ENCODE measurements around the gene RNU6-8. TPM values are rescaled to one million over a fixed set of nuclear protein-coding genes. Genes with fewer than 3 reads are reported as not detected.

The RNU6-8 gene
- total RNA-seq, 1 donor from 2014 or later: not detected

GRCh38 chr14:32205554-32205953, 2.5 kb upstream of the RNU6-8 start:
- H3K4me1 ChIP-seq: no peaks in the 10 kb centered on the region
- no peaks in the 10 kb centered on the region for H3K9me3 ChIP-seq
- no peak overlapping the region for H3K27ac ChIP-seq
- no peak for TF ChIP-seq CTCF (IDR thresholded peaks at IDR 0.05)
- intact Hi-C loops (cut with DNase I): no loop called here
- no peaks in the 10 kb centered on the region for H3K36me3 ChIP-seq
- H3K4me3 ChIP-seq: no peak overlapping the region
- no peak for DNase-seq (ENCODE audit: low spot score in 2 of 2)
- no peaks in the 10 kb centered on the region for H3K27me3 ChIP-seq

GRCh38 chr14:32203928-32204357, 874 bp upstream of the RNU6-8 start:
- Histone ChIP-seq H3K4me1 (no peaks in the 10 kb centered on the region), H3K4me3 (peak overlapping the region; percentile 72 to 75), H3K27ac (peak overlapping the region; percentile 69 to 75), H3K27me3 (no peaks in the 10 kb centered on the region), H3K36me3 (no peaks in the 10 kb centered on the region), H3K9me3 (no peaks in the 10 kb centered on the region)
- no peak for TF ChIP-seq CTCF (IDR thresholded peaks at IDR 0.05)
- DNase-seq (ENCODE audit: low spot score in 2 of 2): no peak
- intact Hi-C loops (cut with DNase I): loop anchor here (2.0 to 5.0 kb wide), 6 partner anchors 49 to 1177 kb away; partner anchors contain the start of genes AP4S1, HECTD1, NUBPL and STRN3

GRCh38 chr14:32202491-32202997, 525 bp downstream of the RNU6-8 start:
- Histone ChIP-seq H3K9me3 (no peaks in the 10 kb centered on the region), H3K27me3 (no peaks in the 10 kb centered on the region), H3K36me3 (no peaks in the 10 kb centered on the region), H3K4me3 (peak overlapping the region; percentile 72 to 75), H3K27ac (peak overlapping the region; percentile 69 to 75), H3K4me1 (no peaks in the 10 kb centered on the region)
- TF ChIP-seq CTCF (IDR thresholded peaks at IDR 0.05): no peak
- intact Hi-C loops (cut with DNase I): loop anchor here (1.0 to 5.0 kb wide), 7 partner anchors 50 to 1175 kb away; partner anchors contain the start of genes AP4S1, HECTD1, NUBPL and STRN3
- DNase-seq (ENCODE audit: low spot score in 2 of 2): no peak

GRCh38 chr14:32201816-32202490, 1.1 kb downstream of the RNU6-8 start, which contains the start of gene RNU6-7:
Gene RNU6-7 (plus strand): TSS chr14:32202045.
- Histone ChIP-seq H3K4me1 (no peaks in the 10 kb centered on the region), H3K27me3 (no peaks in the 10 kb centered on the region), H3K27ac (peak within 1 kb of the TSS; percentile 69 to 75), H3K4me3 (peak within 1 kb of the TSS; percentile 72 to 75), H3K9me3 (no peaks in the 10 kb centered on the region), H3K36me3 (no peaks in the 10 kb centered on the region)
- no peak for TF ChIP-seq CTCF (IDR thresholded peaks at IDR 0.05)
- intact Hi-C loops (cut with DNase I): loop anchor here (1.0 to 5.0 kb wide), 7 partner anchors 51 to 1175 kb away; partner anchors contain the start of genes AP4S1, HECTD1, NUBPL and STRN3
- peak in 1 of 2 donors; percentile 67 for DNase-seq (ENCODE audit: low spot score in 2 of 2)

- no peaks in the 10 kb centered on the region for H3K27me3 ChIP-seq
- TF ChIP-seq CTCF (IDR thresholded peaks at IDR 0.05): no peak
- no peaks in the 10 kb centered on the region for H3K9me3 ChIP-seq
- no peaks in the 10 kb centered on the region for H3K36me3 ChIP-seq
- peak overlapping the region; percentile 69 to 75 for H3K27ac ChIP-seq
- H3K4me3 ChIP-seq: peak overlapping the region; percentile 72 to 75
- peak; percentile 11 to 88 for DNase-seq (ENCODE audit: low spot score in 2 of 2)
- no peaks in the 10 kb centered on the region for H3K4me1 ChIP-seq
- intact Hi-C loops (cut with DNase I): loop anchor here (5.0 kb wide), 4 partner anchors 266 to 1174 kb away; partner anchors contain the start of genes AP4S1, HECTD1, NUBPL and STRN3
Measured at GRCh38 chr14:32201193-32201815, 1.8 kb downstream of the RNU6-8 start.
